SHP77 treated with DMSO at 0.1 percent for 48 hours (cell line): ENCODE data around the gene HOXA10.

Source experiments
- DNase-seq: peaks from one replicate; lab custom pipeline; 2025; lab: John Stamatoyannopoulos, UW

Gene HOXA10

DNA sequence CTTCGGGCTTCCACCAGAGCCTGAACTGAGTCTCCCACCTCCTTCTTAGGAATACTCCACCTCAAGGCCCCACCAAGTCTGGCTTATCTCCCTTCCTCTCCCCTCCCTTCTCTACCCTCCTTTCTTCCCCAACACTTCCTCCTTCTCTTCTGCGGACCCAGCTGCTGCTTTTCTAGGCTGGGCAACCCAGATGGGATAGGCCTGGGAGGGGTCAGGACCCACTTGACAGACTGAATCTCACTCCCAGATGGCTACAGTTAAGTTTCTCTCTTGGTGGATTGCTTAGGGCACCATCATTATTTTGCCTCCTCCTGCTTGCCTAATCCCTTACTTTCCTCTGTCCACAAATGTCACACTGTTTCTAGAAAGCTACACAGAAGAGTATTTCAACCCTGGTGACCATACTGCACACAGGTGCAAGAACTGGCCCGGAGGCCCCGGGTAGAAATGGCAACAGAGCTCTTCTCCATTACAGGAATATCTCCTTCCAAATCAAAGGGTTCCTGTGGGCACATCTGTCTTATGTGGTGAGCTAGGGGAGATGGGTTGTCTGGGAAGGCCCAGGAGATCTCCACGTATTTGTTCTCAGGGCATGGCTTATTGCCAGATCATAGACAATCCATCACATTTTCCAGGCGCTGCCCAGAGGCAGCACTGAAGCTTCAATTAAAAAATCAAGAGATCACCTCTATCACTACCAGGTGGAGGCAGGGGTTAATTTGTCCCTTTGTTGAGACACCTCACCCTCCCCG, 16.1 kb upstream of the HOXA10 start:
- no peak for DNase-seq

GRCh38 chr7:27189295-27189996, 15.3 kb upstream of the HOXA10 start:
- DNase-seq = no peak

GRCh38 chr7:27188386-27189294, 14.5 kb upstream of the HOXA10 start:
- no peak for DNase-seq

GRCh38 chr7:27187475-27188385, 13.6 kb upstream of the HOXA10 start:
- DNase-seq = no peak

DNA sequence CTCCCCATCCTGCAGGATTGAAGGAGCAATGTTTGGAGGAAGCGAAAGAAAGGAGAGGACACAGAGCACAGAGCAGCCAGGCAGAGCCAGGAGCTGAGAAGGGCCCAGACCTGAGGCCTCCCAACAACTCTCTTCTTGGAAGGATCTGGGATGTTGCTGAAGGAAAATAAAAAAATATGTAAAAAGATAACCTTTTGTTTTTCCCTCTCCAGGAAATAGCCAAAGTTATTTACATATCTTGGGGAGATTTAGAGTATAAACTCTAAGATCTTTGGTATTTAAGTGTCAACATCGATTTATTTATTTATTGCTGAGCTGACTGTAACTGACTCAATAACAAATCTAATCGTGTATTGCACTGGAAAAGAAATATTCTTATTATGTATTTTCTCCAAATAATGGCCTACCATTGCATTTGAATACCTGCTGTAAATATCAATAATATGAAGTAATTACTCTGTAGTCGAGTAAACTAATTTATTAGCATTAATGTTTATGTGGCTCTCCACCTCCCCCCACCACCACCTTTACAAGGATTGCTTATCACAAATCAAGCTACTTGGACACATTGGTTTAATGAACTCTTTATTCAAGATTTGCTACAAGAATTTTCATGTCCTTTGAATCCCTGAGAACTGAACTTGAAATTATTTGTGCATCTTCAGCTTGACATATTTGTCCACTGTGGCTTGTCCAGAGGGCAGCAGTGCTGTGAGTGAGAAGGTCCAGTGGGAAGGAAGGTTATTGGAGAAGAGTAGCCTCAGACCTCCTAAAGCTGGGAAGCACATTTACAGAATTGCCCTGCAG, 12.8 kb upstream of the HOXA10 start:
- no peak for DNase-seq

- DNase-seq = no peak
Measured at GRCh38 chr7:27185854-27186667, 11.9 kb upstream of the HOXA10 start.

GRCh38 chr7:27185013-27185853, 11.1 kb upstream of the HOXA10 start, which contains the start of gene HOXA11:
HOXA11 (minus strand) TSS chr7:27185232; CDS start chr7:27185144, 88 bp downstream.
- no peak for DNase-seq

DNA sequence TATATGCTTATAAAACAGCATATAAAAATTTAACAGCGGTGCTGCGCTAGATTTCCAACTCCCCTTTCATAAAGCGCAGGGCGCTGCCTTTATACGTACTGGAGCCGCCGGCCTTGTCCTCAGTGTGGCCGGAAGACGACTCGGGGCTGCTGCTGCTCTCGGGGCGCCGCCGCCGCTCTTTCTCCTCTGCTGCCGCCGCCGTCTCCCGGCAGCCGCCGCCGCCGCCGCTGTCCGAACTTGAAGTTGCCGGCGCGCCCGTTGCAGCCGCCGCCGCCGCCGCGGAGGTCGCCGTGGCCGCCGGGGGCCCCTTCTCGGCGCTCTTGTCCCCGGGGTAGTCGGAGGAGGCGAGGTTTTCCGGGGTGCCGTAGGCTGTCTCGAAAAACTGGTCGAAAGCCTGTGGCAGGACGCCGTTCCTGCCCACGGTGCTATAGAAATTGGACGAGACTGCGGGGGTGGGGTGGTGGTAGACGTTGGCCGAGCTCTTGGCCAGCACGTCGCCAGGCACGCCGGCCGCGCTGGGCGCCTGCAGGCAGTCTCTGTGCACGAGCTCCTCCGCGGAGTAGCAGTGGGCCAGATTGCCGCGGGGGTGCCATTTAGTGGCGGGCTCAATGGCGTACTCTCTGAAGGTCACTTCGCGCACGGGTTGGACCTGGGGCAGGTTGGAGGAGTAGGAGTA, 10.4 kb upstream of the HOXA10 start:
- DNase-seq = no peak

GRCh38 chr7:27183682-27184336, 9.7 kb upstream of the HOXA10 start:
- DNase-seq = no peak

DNA sequence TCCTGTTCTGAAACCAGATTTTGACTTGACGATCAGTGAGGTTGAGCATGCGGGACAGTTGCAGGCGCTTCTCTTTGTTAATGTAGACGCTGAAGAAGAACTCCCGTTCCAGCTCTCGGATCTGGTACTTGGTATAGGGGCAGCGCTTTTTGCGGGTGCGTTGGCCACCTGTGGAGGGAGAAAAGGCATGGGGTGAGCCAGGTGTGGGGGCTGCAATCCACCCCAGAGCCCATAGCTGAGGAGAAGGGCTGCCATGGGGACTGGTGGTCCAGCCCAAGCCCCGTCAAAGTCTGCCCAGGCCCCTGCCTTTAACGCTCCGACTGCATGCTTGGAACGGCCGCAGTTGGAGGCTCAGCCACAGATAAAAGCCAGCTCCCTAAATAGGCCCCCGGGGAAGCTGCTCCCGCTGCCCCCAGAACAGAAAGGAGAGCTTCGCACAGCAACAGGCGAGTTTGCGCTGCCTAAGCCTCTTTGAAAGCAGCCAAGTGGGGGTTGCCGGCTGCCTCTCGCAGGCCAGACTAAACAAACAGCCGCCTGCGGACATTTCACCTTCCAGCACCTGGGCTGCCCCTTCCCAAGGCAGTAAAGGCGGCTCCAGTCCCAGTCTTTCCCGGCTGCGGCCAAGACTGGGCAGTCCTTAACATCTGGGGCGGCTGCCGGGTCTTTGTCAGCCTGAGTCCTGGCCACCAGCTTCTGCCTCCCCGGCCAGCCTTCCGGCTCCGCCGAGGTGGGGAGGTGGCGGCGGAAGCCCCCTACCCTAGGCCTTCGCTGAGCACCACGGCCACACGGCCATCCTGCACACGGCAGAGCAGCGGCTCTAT, 9.0 kb upstream of the HOXA10 start:
- no peak for DNase-seq

GRCh38 chr7:27182285-27182841, 8.2 kb upstream of the HOXA10 start:
- no peak for DNase-seq

GRCh38 chr7:27181795-27182275, 7.7 kb upstream of the HOXA10 start:
- no peak for DNase-seq

DNA sequence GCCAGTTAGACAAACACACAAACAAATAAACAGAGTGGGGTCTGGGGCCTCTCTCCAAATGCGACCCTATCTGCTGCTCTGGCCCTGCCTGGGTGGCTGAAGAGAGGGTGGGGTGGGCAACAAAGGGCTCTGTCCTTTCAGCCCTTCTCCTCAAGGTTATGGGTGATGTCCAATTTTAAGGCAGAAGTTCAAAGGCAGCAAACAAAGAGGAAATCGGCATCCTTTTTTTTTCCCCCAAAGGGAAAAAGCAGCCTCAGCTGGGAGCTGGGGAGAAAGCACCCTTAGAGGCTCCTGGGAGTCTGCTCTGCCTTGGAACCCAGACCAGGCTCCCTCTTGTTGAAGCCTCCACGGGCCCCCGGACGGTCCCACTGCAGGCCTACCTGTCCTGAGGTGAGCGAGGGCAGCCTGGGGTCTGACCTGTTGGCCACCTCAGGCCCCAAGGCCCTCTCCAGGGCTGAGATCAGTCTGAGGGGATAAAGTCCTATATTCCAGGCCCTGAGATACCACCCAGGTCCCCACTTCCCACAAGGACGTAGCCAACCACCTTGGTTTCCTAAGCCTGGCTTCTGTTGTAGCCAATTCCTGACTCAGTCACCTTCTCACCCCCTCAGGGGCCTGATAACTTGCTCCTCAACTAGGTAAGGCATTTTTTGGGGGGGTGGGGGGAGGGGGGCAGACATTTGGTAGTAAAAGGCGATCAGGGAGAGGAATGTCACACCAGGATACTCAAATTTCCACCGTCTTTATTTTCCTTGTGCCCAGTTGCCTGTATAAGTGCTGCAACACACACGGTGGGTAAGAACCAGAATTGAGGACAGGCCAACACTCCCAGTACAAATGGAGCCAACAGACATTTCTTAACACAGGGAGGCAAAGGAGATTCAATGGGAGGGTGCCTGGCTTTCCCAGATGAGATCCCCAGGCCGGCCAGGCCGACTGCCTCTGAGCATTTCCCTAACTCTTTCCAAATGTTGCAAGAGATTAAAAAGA, 6.6 kb upstream of the HOXA10 start:
- no peak for DNase-seq

DNA sequence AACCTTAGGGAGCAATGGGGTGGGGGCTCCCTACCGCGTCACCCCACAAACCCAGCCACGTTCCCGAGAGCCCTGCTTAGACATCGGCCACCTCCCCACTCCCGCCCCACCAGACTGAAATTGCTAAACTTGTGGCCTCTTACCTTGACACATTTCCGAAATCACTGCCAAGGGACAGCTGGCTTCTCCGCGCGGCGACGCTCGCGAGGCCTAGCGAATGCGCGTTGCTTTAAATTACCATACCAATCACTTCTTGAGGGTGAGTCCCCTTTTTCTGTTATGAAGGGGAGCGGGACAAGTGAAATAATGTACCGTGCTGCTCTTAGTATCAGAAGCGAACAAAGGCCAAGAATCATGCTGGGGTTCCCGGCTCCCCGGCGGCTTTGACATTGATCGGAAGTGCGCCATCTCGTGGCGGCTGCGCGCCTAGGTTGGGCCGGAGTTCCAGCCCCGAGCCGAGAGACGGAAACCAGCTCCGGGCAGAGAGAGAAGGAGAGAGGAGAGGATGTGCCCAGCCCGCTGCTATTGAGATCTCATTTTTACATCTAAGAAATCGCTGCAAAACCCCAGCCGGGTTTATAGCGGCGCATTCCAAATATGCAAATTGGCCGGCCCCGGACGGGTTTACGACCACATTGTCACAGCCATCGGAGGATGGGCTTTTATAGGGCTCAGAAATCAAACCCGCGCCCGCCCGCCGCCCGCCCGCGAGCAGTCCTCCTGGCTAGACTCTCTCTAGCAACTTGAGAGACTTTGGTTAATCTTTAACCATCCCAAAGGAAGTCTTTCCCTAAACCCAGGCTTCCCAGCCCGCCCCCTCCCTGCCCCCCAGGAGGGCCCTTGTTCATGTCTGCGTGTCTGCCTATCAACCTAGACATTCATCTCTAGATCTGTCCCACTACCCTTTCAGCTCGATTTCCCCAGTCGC, 5.6 kb upstream of the HOXA10 start:
- DNase-seq = no peak
